HG03575 (cell line): ENCODE data around the gene C10orf90.

Experiments used
- ATAC-seq: cut with Tn5 transposase; IDR thresholded peaks from one replicate; pipeline ENCODE4 v1.9.1; 2021; ENCODE audit not compliant: unreplicated experiment, insufficient number of reproducible peaks, low FRiP score; ENCODE audit errors: extremely low read depth

Gene C10orf90

DNA sequence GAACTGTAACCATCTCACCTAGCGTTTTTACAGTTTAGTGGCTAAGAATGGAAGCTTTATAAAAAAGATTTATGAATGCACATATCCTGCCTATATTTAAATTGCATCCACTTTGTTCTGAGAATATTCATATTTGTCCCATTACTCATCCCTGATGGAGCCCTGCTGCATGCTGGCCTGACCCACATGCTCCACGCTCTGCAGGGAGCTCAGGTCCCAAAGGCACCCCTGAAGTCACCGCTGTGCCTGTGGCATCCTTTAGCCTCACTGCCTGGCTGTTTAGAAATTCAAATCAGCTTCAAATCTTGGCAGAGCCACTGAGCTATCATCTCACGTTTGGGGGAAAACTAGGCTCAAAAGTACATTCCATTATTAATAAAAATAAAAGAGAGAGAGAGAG is 24.4 kb downstream of the C10orf90 start:
- no peak for ATAC-seq

DNA sequence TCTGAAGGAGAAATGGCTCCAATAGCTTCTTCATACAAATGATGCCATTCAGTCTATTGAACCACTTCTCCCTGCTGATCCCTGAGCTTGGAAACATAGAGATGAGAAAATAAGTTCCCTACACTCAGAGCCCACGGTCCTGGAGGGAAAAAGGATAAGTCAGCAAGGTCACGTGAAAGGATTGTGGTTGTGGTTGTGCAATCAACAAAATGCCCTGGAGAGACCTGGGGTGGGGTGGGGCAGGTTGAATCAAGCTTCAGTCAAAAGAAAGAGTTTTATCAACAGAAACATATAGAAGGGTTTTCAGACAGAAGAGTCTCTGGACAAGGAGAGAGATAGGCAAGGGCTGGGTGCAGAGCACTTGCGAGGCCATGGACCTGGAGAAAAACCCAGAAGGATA is 30.1 kb downstream of the C10orf90 start:
- no peak for ATAC-seq

DNA sequence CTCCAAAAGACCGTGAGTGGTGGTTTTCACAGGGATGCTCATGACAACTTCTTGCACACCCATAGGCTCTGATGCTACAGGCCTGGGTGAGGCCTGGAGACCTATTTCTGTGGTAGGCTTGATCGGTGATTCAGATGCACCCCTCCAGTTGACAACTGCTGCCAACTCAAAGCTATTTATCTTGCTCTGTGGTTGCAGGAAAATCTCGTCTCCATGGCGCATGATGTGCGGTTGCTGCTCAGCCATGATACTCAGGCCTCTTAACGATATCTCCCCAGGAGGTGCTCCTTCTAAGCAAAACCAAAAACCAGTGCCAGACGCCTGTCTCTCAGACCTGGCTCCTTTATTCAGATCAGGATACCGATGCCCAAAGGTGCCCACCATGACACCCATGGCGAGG is 31.4 kb downstream of the C10orf90 start:
- no peak for ATAC-seq

DNA sequence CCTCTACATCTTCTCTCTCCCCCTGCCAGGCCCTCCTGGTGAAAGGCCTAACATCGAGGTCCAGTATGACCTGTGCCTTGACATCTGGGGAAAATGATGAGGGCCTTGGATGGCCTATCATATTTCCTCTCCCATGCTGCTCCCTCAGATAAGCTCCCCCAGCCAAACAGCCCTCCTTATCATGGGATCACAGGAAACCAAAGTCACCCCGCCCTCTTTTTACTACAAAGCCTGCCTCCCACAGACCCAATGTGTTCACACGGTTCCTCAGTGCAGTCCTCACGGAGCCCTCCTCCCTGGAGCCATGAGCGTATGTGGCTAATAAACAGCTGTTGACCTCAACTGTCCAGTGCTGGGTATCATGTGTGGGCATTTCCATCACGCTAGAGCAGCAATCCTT is 32.0 kb downstream of the C10orf90 start:
- ATAC-seq: no peak

DNA sequence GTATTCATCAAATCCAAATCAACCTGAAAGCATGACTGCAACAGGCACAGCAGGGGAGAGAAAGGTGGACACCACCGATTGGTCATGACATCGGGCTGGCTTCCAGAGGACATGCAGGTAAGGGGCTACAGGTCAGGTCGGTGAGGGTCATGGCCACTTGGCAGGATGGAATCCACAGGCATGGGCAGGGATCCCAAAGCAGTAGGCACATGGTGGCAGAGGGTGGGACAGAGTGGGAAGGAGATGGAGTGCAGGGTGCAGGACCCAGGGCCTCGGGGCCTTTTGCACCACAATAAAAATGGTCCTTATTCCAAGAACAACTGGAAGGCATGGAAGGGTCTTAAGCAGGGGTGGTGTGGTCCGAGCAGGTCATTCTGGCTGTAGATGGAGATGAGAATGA is 33.0 kb downstream of the C10orf90 start:
- ATAC-seq: no peak

DNA sequence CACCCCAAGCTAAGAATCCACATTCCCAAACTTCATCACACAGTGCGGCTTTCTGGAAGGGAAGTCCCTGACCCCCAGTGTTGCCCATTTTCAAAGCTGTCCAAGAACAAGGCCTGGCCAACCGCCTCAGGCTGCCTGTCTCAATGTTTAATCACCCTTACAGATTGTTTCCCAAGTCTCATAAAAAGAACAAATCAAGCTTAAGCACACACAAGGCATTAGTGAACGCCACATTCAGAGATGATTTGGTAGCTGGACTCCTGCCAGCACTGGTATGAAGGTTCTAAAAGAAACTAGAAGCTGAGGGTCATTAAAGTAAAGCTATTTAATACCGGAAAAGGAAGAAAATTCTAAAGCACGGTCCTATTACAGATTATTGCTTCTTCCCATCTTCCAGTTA is 35.6 kb downstream of the C10orf90 start:
- ATAC-seq: no peak

DNA sequence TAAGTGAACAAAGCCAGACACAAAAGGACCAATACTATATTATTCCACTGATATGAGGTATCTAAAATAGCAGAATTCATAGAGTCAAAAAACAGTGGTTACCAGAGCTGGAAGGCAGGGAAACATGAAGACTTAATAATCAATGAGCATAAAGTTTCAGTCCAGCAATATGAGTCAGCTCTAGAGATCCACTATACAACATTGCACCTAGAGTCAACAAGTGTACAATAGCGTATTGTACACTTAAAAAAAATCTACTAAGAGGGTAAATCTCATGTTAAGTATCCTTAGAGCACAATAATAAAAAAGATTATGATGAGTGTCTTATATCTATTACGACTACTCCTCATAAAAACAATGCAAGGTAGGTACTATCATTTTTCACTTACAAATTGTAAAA is 36.1 kb downstream of the C10orf90 start:
- ATAC-seq: no peak

DNA sequence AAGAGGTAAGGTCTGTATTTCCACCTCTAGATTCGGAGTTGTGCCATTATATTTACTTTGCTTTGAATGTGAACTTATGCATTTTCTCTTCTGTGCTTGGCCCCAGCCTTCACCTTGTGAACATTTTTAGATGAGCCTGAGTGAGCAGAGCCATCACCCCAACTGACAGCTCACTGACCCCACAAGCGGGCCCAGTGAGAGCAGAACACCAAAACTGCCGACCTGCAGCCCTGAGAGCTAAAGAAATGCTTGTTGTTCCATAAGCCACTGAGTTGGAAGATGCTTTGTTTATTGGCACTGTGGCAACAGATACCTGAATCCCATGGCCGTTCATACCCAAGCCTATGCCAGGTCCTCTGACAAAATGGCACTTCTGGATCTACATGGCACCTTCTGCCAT is 37.8 kb downstream of the C10orf90 start:
- ATAC-seq: no peak

DNA sequence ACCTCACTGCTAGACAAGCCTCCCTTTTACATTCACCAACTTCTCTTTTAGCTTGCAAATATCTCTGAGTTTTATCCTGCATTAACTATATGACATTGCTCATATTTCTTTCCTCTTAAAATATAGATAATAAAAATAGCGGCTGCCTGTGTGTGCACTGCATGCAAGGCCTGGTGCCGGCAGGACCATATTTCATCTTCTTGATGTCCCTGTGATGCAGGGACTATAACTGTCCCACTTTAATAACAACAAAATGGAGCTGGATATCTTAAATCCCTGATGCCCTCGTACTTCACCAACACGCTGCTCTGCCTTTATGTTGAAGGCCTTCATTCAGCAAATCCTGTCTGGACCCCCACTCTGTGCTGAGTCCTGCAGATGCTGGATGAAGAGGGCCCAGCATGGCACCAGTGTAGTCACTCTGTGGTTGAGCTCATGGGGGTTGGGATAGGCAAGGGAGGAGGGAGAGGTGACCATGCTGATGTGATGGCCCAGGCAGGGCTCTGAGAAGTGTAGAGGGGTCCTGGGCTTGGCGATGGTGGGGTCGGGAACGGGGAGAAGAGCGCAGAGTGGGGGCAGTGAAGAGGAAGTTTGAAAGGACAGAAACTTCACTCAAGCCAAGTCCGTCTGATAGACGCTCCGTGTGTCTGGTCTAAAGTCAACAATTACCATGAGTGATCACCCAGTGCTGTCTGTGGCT is 40.4 kb downstream of the C10orf90 start:
- ATAC-seq: no peak

DNA sequence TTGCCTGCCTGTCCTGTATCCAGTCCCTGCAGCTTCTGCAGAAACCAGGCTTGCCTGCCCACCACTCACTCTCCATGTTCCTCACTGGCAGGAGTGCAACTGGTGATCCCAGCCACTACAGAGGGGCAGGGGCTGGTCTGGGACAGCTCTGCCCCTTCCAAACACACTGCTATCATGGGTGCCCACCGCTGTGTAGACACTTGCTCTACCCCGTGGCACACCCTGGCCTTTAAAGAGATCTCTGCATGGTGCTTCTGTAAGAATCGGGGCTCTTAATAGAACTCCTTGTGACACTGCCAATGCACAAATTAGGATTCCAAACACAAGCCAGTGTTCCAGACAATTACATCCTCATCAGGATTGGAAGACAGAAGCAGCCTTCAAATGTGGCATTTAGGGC is 41.7 kb downstream of the C10orf90 start:
- ATAC-seq: no peak

DNA sequence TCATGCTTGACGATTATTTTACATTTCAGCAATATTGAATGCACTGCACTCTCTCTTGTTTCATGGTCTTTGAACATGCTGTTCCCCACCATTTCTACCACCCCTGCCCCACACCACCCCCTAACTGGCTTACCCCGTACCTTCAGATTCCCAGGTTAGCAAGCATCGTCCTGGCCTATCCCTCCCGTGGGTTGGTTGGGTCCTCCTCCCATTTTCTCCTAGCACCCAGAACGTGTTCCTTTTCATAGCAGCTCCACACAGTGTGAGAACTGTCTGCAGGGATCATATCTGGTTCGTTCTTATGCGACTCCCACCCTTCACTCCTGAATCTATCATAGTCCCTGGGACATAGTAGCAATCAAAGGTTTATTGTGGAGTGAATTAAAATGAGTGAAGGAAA is 48.6 kb downstream of the C10orf90 start:
- no peak for ATAC-seq

DNA sequence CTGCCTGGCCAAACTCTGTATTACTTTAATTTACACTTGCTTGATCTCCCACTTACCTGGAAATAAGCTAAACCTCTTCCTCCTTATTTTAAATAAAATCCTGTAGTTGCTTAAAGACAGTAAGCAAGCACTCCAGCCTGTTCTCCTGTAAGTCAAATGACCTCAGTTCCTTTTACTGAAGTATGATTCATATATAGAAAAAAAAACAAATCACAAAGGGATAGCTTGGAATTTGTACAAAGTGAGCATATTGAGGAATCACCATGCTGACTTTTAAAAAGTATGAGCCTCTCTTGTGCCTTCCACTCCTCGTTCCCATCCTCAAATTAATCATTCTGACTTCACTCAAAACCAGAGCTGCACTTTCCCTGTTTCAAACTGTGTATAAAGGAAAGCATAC is 52.0 kb downstream of the C10orf90 start:
- ATAC-seq: no peak

DNA sequence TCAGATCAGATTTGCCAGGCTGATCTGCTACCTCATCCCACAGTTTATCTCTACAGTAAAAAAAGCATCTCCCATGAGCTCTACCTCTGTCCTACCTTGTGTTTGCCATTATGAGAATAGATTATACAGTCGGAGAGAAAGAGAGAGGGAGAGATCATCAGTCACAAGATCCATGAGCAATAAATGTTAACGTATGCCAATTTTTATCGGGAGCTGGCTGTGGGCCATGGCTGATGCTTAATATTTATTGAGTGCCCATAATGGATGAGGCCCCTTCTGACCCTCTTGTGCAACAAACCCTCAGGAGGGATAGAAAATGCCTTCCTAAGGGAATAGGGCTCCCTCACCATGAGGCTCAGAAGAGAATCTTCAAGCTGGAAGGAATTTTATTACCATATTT is 52.8 kb downstream of the C10orf90 start:
- no peak for ATAC-seq

DNA sequence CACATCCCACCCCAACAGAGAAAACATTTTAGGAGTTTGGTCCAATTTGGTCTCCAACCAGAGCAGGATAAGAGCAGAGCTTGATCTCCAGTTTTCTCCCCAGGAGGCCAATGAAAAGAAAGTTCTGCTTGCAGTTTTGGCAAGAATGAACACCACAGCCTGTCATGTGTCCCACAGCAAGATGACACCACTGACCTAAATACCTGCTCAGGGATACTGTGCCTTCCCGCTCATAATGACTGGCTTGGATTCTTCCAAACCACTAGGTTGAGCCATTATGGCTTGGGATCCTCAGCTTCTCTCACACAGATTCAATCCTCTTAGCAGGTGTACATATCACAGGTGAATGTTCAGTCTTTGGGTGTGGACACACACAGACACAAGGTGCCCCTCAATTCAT is 53.3 kb downstream of the C10orf90 start:
- no peak for ATAC-seq

DNA sequence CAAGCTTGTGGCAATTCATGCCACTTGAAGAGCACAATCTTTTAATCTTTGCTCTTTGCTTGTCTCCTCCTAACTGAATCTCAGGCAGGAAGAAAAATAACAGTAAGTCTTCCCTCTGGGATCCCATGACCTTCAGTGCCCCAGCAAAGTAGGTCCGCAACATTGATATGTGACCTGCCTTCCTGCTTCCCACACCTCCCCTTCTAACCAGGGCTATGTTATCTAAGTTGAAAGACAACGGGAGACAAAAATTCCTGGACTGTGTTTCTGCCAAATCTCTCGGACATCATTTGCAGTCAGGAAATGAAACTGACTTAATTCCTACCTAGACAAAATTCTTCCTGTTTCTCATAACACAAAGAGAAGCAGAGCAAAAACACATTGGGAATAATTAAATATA is 53.8 kb downstream of the C10orf90 start:
- no peak for ATAC-seq

DNA sequence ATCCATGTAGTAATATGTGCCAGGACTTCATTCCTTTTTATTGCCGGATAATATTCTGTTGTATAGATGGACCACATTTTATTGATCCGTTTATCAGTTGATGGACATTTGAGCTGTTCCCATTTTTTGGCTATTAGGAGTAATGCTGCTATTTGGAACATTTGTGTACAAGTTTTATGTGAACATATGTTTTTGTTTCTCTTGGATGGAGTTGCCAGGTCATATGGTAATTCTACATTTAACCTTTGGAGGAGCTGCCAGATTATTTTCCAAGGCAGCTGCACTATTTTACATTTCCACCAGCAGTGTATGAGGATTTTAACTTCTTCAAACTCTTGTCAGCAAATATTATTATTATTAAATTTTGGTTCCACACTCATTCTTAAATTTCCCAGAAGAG is 59.2 kb downstream of the C10orf90 start:
- no peak for ATAC-seq

DNA sequence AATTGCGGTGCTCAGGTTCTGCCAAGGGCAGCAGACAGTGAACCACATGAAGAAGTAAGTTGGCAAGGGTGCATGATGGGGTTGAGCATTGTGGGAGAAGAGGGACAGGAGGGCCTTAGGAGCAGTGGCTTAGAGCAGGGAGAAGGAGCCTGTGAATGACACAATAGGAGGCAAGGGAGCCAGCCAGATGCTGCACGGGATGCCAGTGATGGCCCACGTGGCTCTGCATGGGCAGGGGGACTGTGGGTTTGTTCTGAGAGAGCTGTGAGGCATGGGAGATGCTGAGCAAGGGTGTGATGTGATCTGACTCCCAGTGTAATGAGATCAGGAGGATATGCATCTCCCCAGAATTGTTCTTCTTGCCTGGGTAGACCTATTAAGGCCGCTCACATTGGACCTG is 60.9 kb downstream of the C10orf90 start:
- ATAC-seq: no peak

DNA sequence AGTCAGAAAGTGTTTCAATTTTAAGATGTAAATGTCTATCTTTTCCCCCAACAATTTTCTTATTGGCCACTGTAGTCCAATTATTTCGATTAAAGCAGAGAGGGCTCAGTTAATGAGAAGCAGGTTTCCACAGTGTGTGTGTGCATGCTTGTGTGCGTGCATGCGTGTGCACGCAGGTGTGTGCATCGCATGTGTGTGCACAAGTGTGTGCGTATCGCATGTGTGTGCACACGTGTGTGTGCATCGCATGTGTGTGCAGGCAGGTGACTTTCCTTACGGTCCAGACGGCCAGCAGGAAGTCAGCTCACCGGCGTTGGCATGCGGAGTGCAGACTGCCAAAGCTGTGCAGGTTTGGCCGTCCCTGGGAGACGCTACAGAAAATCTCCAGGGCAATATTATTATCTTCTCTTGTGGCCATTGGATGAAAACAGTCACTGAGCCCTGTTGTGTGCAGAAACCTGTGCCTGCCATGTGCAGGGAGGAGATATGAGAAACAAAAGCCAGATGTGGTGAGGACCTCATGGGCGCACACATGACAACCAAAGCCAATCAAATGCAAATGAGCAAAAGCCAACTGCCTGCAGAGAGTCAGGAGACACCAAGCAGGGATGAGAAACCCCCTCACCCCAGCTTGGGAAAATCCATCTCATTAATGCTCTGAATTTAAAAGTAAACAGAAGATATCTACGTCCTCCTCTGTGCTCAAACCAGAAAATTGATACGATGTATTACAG is 70.4 kb downstream of the C10orf90 start:
- no peak for ATAC-seq

DNA sequence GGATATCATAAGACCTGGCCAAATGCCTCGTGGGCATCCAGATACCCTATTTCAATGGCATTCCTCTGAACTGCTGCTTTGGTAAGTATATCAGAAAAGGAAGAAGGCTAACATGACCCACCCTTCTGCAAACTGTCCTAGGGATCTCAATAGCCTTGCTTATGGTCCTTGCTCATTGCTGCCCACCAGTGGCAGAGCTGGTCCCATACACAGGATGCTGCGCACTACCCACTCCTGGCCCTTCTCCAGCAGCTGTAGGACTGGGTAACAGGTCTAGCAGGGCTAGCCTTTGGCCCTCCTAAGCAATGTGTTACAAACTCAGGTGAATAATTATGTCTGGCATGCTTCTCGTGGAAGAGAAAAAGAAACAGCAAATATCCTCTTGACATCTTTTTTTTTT is 72.5 kb downstream of the C10orf90 start:
- no peak for ATAC-seq

DNA sequence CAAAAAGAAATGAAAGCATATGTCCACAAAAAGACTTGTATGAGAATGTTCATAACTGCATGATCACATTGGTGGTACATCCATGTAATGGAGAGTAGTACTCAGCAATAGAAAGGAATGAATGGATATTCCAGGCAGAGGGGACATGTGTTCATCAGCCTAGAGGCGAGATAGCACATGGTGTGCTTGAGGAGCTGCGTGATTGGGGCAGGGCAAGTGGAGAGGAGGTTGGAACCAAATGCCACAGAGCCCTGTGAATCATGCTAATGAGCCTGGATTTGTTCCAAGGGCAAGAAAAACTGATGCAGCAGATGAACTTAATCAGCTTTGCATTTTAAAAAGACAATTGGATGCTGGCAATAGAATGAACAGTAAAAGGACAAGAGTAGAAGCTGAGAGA is 73.3 kb downstream of the C10orf90 start:
- no peak for ATAC-seq

DNA sequence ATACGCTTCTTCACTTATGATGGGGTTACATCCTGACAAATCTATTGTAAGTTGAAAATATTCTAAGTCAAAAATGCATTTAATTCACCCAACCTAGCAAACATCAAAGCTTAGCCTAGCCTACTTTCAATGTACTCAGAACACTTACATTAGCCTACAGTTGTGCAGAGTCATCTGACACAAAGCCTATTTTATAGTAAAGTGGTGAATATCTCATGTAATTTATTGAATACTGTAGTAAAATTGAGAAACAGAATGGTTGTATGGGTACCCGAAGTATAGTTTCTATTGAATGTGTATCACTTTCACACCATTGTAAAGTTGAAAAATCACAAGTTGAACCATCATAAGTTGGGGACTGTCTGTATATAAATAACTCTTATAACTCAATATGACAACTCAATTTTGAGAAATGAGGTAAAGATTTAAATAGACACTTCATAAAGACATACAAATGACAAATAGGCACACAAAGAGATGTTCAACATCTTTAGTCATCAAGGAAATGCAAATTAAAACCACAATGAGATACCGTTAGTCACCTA is 73.9 kb downstream of the C10orf90 start:
- ATAC-seq: no peak
